ENCODE results near the gene IMPDH1.

Gene IMPDH1

GRCh38 chr7:128455543-128456254, 45.9 kb upstream of the IMPDH1 start, which contains the start of gene HILPDA:
TSS of gene HILPDA (plus strand) at chr7:128455878. CDS start at chr7:128457269, 1,391 bp downstream.
- no peaks in the 10 kb centered on the region for H3K9me3 ChIP-seq
- peak within 1 kb of the TSS; percentile 65 to 85 for H3K4me3 ChIP-seq
- H3K36me3 ChIP-seq = no peaks in the 10 kb centered on the region
- peak; percentile 93 to 97 for DNase-seq
- peak within 1 kb of the TSS; percentile 87 to 92 for H3K27ac ChIP-seq
- TF ChIP-seq CTCF (IDR thresholded peaks at IDR 0.05) = no peak
- no peaks in the 10 kb centered on the region for H3K27me3 ChIP-seq
- peaks cover 0 to 46% (median 42%) of the 10 kb centered on the region in 4 donors for H3K4me1 ChIP-seq
- intact Hi-C loops (cut with DNase I; ENCODE audit: low total_unique reads) = loop anchor here (5.0 kb wide), 1 partner anchor 43 kb away; no protein-coding TSS in a partner anchor

- peak in 1 of 2 experiments; percentile 39 for TF ChIP-seq CTCF (IDR thresholded peaks at IDR 0.05)
- Histone ChIP-seq H3K27ac (peak overlapping the region; percentile 87 to 92), H3K4me3 (peak overlapping the region; percentile 65 to 85), H3K4me1 (peaks cover 0 to 46% (median 45%) of the 10 kb centered on the region in 4 donors), H3K27me3 (no peaks in the 10 kb centered on the region), H3K36me3 (no peaks in the 10 kb centered on the region), H3K9me3 (no peaks in the 10 kb centered on the region)
- DNase-seq = no peak
- intact Hi-C loops (cut with DNase I; ENCODE audit: low total_unique reads) = loop anchor here (5.0 kb wide), 1 partner anchor 43 kb away; no protein-coding TSS in a partner anchor
Observed at GRCh38 chr7:128454808-128455542, 45.2 kb upstream of the IMPDH1 start.

GRCh38 chr7:128453836-128454804, 44.3 kb upstream of the IMPDH1 start:
- DNase-seq = peak; percentile 89 to 93
- Histone ChIP-seq H3K4me3 (peak overlapping the region; percentile 65 to 85), H3K27ac (peak overlapping the region; percentile 87 to 92), H3K36me3 (no peaks in the 10 kb centered on the region), H3K27me3 (no peaks in the 10 kb centered on the region), H3K9me3 (no peaks in the 10 kb centered on the region), H3K4me1 (peaks cover 0 to 44% (median 40%) of the 10 kb centered on the region in 4 donors)
- TF ChIP-seq CTCF (IDR thresholded peaks at IDR 0.05) = no peak
- intact Hi-C loops (cut with DNase I; ENCODE audit: low total_unique reads) = no loop called here

GRCh38 chr7:128452552-128452951, 42.8 kb upstream of the IMPDH1 start:
- DNase-seq = no peak
- Histone ChIP-seq H3K4me3 (no peak overlapping the region), H3K9me3 (no peaks in the 10 kb centered on the region), H3K27me3 (no peaks in the 10 kb centered on the region), H3K4me1 (peaks cover 0 to 44% (median 28%) of the 10 kb centered on the region in 4 donors), H3K36me3 (no peaks in the 10 kb centered on the region), H3K27ac (no peak overlapping the region)
- TF ChIP-seq CTCF (IDR thresholded peaks at IDR 0.05) = no peak
- intact Hi-C loops (cut with DNase I; ENCODE audit: low total_unique reads) = no loop called here

- Histone ChIP-seq H3K36me3 (no peaks in the 10 kb centered on the region), H3K4me3 (no peak overlapping the region), H3K9me3 (no peaks in the 10 kb centered on the region), H3K4me1 (peaks cover 0 to 36% (median 17%) of the 10 kb centered on the region in 4 donors), H3K27ac (peak overlapping the region; percentile 19 to 20), H3K27me3 (no peaks in the 10 kb centered on the region)
- DNase-seq = no peak
- TF ChIP-seq CTCF (IDR thresholded peaks at IDR 0.05) = no peak
- intact Hi-C loops (cut with DNase I; ENCODE audit: low total_unique reads) = no loop called here
Observed at GRCh38 chr7:128450913-128451312, 41.1 kb upstream of the IMPDH1 start.
